ENCODE data around the gene CASP2.

DNA sequence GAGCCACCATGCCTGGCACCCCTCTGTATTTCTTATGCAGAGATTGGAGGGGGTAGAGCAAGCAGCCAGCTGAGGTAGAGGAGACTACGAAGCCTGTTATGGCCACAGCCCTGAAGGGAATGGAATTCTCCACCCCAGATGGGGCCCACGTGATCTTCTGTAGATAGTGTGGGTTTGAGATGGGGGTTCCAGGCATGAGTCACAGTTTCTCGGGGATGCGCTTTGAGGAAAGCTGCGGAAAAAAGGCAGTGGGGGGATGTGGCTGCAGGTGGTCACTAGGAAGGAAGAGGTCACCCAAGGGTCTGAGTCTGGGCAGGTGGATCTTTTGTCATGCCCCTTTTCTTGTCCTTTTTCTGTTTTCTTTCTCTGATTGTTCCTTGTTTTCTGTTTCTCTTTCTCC is 62.9 kb downstream of the CASP2 start:
- TF ChIP-seq CTCF (IDR thresholded peaks at IDR 0.05) (no peak), MYC (IDR thresholded peaks at IDR 0.05; ENCODE audit: borderline replicate concordance, low read length) (no peak), POLR2A (IDR thresholded peaks at IDR 0.05; ENCODE audit: low read length) (no peak)

All from A549 (cell line).